OCI-LY1 (cell line): Measurements from ENCODE around the gene JPH3.

Experiments
- H2AFZ ChIP-seq: fragments of 200-600 bp; sonication (generic), shearing (Covaris generic); 2 replicates; pipeline ENCODE4 v1.6.0; 2014; ENCODE audit warnings: antibody characterized with exemption, mild to moderate bottlenecking, low read length
- H3F3A ChIP-seq: fragments of 200-600 bp; sonication (generic), shearing (Covaris generic); 2 replicates; pipeline ENCODE4 v1.6.0; 2014; ENCODE audit warnings: mild to moderate bottlenecking, antibody characterized with exemption, low read length, moderate library complexity; ENCODE audit not compliant: insufficient read depth
- H3K27ac ChIP-seq: fragments of 200-600 bp; sonication (generic); 2 replicates; pipeline ENCODE4 v1.5.1; 2014; ENCODE audit warnings: low read length, mixed run types, mild to moderate bottlenecking, low read depth; ENCODE audit not compliant: poor library complexity, severe bottlenecking
- H3K27me3 ChIP-seq: fragments of 200-600 bp; sonication (generic); 2 replicates; pipeline ENCODE4 v1.6.0; 2014; ENCODE audit warnings: antibody characterized with exemption, mild to moderate bottlenecking, low read length, moderate library complexity; ENCODE audit not compliant: insufficient read depth
- H3K36me3 ChIP-seq: fragments of 200-600 bp; sonication (generic); 2 replicates; pipeline ENCODE4 v1.6.1; 2014; ENCODE audit warnings: mild to moderate bottlenecking, antibody characterized with exemption, low read length, moderate library complexity, mixed read lengths; ENCODE audit not compliant: insufficient read depth
- H3K4me1 ChIP-seq: fragments of 200-600 bp; sonication (generic); 2 replicates; pipeline ENCODE4 v1.5.1; 2014; ENCODE audit warnings: mild to moderate bottlenecking, low read length, moderate library complexity; ENCODE audit not compliant: insufficient read depth, severe bottlenecking
- H3K4me2 ChIP-seq: fragments of 200-600 bp; sonication (generic), shearing (Covaris generic); 2 replicates; pipeline ENCODE4 v1.6.1; 2014; ENCODE audit warnings: low read length
- H3K4me3 ChIP-seq: fragments of 200-600 bp; sonication (generic); 2 replicates; pipeline ENCODE4 v1.5.1; 2014; ENCODE audit warnings: low read length, low read depth, mild to moderate bottlenecking, mixed read lengths; ENCODE audit not compliant: poor library complexity, severe bottlenecking
- H3K79me2 ChIP-seq: fragments of 200-600 bp; shearing (Covaris generic); 2 replicates; pipeline ENCODE4 v1.6.1; 2016; ENCODE audit warnings: mixed run types, low read length, mixed read lengths; ENCODE audit not compliant: insufficient read depth
- H3K9ac ChIP-seq: fragments of 200-600 bp; sonication (generic), shearing (Covaris generic); 2 replicates; pipeline ENCODE4 v1.6.1; 2014; ENCODE audit warnings: mild to moderate bottlenecking, low read length, mixed read lengths
- H3K9me2 ChIP-seq: fragments of 200-600 bp; sonication (generic), shearing (Covaris generic); 2 replicates; pipeline ENCODE4 v1.6.1; 2014; ENCODE audit warnings: low read depth, mild to moderate bottlenecking, low read length, mixed read lengths
- H3K9me3 ChIP-seq: fragments of 200-600 bp; shearing (Covaris generic); 2 replicates; pipeline ENCODE4 v1.6.1; 2014; ENCODE audit warnings: low read length, mixed read lengths
- H4K20me1 ChIP-seq: fragments of 200-600 bp; sonication (generic), shearing (Covaris generic); 2 replicates; pipeline ENCODE4 v1.6.0; 2016; ENCODE audit warnings: mild to moderate bottlenecking, low read length; ENCODE audit not compliant: insufficient read depth
- CTCF ChIP-seq: fragments of 200-600 bp; sonication (generic), shearing (Covaris generic); IDR thresholded peaks from 2 replicates; pipeline ENCODE4 v1.5.1; 2017; ENCODE audit warnings: mild to moderate bottlenecking, antibody characterized with exemption, low read length, moderate library complexity, mixed read lengths
- EZH2 ChIP-seq: fragments of 200-600 bp; sonication (generic), shearing (Covaris generic); IDR thresholded peaks from 2 replicates; pipeline ENCODE4 v1.8.0; 2017; ENCODE audit warnings: borderline replicate concordance, mixed run types, mild to moderate bottlenecking, antibody characterized with exemption, low read length, moderate library complexity, mixed read lengths

JPH3 gene

GRCh38 chr16:87667946-87668345 is 65.6 kb downstream of the JPH3 start:
- Histone ChIP-seq H3K9ac (no peak overlapping the region), H3K36me3 (no peaks in the 10 kb centered on the region), H4K20me1 (no peaks in the 10 kb centered on the region), H3K4me1 (no peaks in the 10 kb centered on the region), H3K79me2 (no peaks in the 10 kb centered on the region), H3K27me3 (peaks cover 22% of the 10 kb centered on the region), H3K9me2 (no peaks in the 10 kb centered on the region), H3F3A (no peaks in the 10 kb centered on the region), H3K4me3 (no peak overlapping the region), H3K27ac (no peak overlapping the region), H2AFZ (no peak overlapping the region), H3K4me2 (no peak overlapping the region), H3K9me3 (no peaks in the 10 kb centered on the region)
- TF ChIP-seq CTCF (no peak), EZH2 (no peak)

- no peaks in the 10 kb centered on the region for H3F3A ChIP-seq
- H3K4me1 ChIP-seq, result no peaks in the 10 kb centered on the region
- H2AFZ ChIP-seq, result no peak overlapping the region
- no peak overlapping the region for H3K4me2 ChIP-seq
- no peaks in the 10 kb centered on the region for H3K9me3 ChIP-seq
- peaks cover 17% of the 10 kb centered on the region for H3K27me3 ChIP-seq
- no peaks in the 10 kb centered on the region for H3K9me2 ChIP-seq
- no peaks in the 10 kb centered on the region for H4K20me1 ChIP-seq
- H3K4me3 ChIP-seq, result no peak overlapping the region
- H3K79me2 ChIP-seq, result no peaks in the 10 kb centered on the region
- H3K27ac ChIP-seq, result no peak overlapping the region
- TF ChIP-seq EZH2, result no peak
- no peak for TF ChIP-seq CTCF
- H3K36me3 ChIP-seq, result no peaks in the 10 kb centered on the region
- H3K9ac ChIP-seq, result no peak overlapping the region
Measured at GRCh38 chr16:87669672-87670071, 67.4 kb downstream of the JPH3 start.

- Histone ChIP-seq H3F3A (no peaks in the 10 kb centered on the region), H3K4me3 (no peak overlapping the region), H3K9me3 (no peaks in the 10 kb centered on the region), H3K9ac (no peak overlapping the region), H3K36me3 (no peaks in the 10 kb centered on the region), H3K79me2 (no peaks in the 10 kb centered on the region), H2AFZ (no peak overlapping the region), H3K27ac (no peak overlapping the region), H3K4me2 (no peak overlapping the region), H3K27me3 (peaks cover 13% of the 10 kb centered on the region; the same call in 1 of the 2 replicates), H3K4me1 (no peaks in the 10 kb centered on the region), H4K20me1 (no peaks in the 10 kb centered on the region), H3K9me2 (no peaks in the 10 kb centered on the region)
- TF ChIP-seq CTCF (no peak), EZH2 (no peak)
Measured at GRCh38 chr16:87671221-87671620, 68.9 kb downstream of the JPH3 start.
